ENCODE results near the gene COG8. TPM values are rescaled to one million over a fixed set of nuclear protein-coding genes. Genes with fewer than 3 reads are reported as not detected.

Gene COG8
- total and polyA plus RNA-seq, 2 experiments from 2014 or later, result 30.2 to 41.5 TPM

GRCh38 chr16:69346683-69347082, 7.3 kb upstream of the COG8 start:
- no peak overlapping the region for H3K4me3 ChIP-seq
- no peak for DNase-seq (ENCODE audit: low spot score)
- H3K9me3 ChIP-seq (ENCODE audit: low read depth), result no peaks in the 10 kb centered on the region
- H3K27me3 ChIP-seq, result no peaks in the 10 kb centered on the region
- H4K20me1 ChIP-seq (ENCODE audit: insufficient read depth, poor library complexity, severe bottlenecking), result no peaks in the 10 kb centered on the region
- H3K9me2 ChIP-seq (replicated peaks; ENCODE audit: insufficient read depth), result no peaks in the 10 kb centered on the region
- no peak overlapping the region for H3K4me2 ChIP-seq
- H3K4me1 ChIP-seq (ENCODE audit: insufficient read depth), result no peaks in the 10 kb centered on the region
- 88% methylated on average over 6 of the region's 6 CpGs for WGBS (ENCODE audit: low lambda C conversion rate, missing lambda C conversion rate)
- H3K36me3 ChIP-seq (replicated peaks; ENCODE audit: insufficient read depth, low read depth), result no peaks in the 10 kb centered on the region
- no peak overlapping the region for H3K27ac ChIP-seq
- TF ChIP-seq EZH2phosphoT487 (IDR thresholded peaks at IDR 0.05; ENCODE audit: low read depth, severe bottlenecking, unreplicated experiment), result no peak
- TF ChIP-seq CTCF (IDR thresholded peaks at IDR 0.05; ENCODE audit: poor library complexity), result no peak
- TF ChIP-seq EZH2 (IDR thresholded peaks at IDR 0.05; ENCODE audit: borderline replicate concordance), result no peak
- no peak overlapping the region for H2AFZ ChIP-seq
- peaks cover 11% of the 10 kb centered on the region for H3K79me2 ChIP-seq

DNA sequence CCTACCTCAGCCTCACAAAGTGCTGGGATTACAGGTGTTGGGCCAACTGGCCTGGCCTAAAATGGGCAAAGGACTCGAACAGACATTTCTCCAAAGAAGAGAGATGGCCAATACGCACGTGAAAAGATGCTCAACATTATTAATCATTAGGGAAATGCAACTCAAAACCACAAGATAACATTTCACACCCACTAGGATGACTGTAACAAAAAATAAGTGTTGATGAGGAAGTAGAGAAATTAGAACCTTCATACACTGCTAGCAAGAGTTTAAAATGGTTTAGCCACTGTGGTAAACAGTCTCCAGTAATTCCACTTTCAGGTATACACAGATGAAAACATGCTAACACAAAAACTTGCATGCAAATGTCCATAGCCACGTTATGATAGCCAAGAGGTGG, 6.6 kb upstream of the COG8 start:
- Histone ChIP-seq H3K9me3 (ENCODE audit: low read depth) (no peaks in the 10 kb centered on the region), H2AFZ (no peak overlapping the region), H3K4me2 (no peak overlapping the region), H3K27me3 (no peaks in the 10 kb centered on the region), H3K27ac (no peak overlapping the region), H3K36me3 (replicated peaks; ENCODE audit: insufficient read depth, low read depth) (no peaks in the 10 kb centered on the region), H3K9me2 (replicated peaks; ENCODE audit: insufficient read depth) (no peaks in the 10 kb centered on the region), H4K20me1 (ENCODE audit: insufficient read depth, poor library complexity, severe bottlenecking) (no peaks in the 10 kb centered on the region), H3K4me3 (no peak overlapping the region), H3K4me1 (ENCODE audit: insufficient read depth) (peaks cover 2% of the 10 kb centered on the region), H3K79me2 (peaks cover 18% of the 10 kb centered on the region)
- 94% methylated on average over 4 of the region's 4 CpGs for WGBS (ENCODE audit: low lambda C conversion rate, missing lambda C conversion rate)
- DNase-seq (ENCODE audit: low spot score), result no peak
- no peak for TF ChIP-seq CTCF (IDR thresholded peaks at IDR 0.05; ENCODE audit: poor library complexity)
- TF ChIP-seq EZH2phosphoT487 (IDR thresholded peaks at IDR 0.05; ENCODE audit: low read depth, severe bottlenecking, unreplicated experiment), result no peak
- no peak for TF ChIP-seq EZH2 (IDR thresholded peaks at IDR 0.05; ENCODE audit: borderline replicate concordance)

DNA sequence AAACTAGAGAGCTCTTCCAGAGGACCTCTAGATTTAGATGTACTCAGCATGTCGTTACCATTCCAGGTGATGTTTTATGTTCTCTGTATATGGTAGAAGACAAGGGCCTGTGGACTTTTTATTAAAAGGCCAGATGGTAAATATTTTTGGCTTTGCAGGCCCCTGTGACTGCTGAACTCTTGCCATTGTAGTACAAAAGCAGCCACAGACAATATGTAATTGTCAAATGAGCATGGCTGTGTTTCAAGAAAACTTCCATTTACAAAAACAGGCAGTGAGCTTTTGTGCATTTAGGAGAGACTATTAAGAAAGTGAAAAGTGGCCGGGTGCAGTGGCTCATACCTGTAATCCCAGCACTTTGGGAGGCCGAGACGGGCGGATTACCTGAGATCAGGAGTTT, 4.8 kb upstream of the COG8 start:
- 97% methylated on average over 5 of the region's 5 CpGs for WGBS (ENCODE audit: low lambda C conversion rate, missing lambda C conversion rate)
- Histone ChIP-seq H3K27ac (no peak overlapping the region), H3K4me3 (no peak overlapping the region), H2AFZ (no peak overlapping the region), H3K9me2 (replicated peaks; ENCODE audit: insufficient read depth) (no peaks in the 10 kb centered on the region), H3K36me3 (replicated peaks; ENCODE audit: insufficient read depth, low read depth) (no peaks in the 10 kb centered on the region), H3K4me2 (no peak overlapping the region), H3K4me1 (ENCODE audit: insufficient read depth) (peaks cover 9% of the 10 kb centered on the region), H4K20me1 (ENCODE audit: insufficient read depth, poor library complexity, severe bottlenecking) (no peaks in the 10 kb centered on the region), H3K27me3 (no peaks in the 10 kb centered on the region), H3K9me3 (ENCODE audit: low read depth) (no peaks in the 10 kb centered on the region), H3K79me2 (peaks cover 28% of the 10 kb centered on the region)
- no peak for DNase-seq (ENCODE audit: low spot score)
- TF ChIP-seq CTCF (IDR thresholded peaks at IDR 0.05; ENCODE audit: poor library complexity) (no peak), EZH2 (IDR thresholded peaks at IDR 0.05; ENCODE audit: borderline replicate concordance) (no peak), EZH2phosphoT487 (IDR thresholded peaks at IDR 0.05; ENCODE audit: low read depth, severe bottlenecking, unreplicated experiment) (no peak)
